GM18907 (cell line): ENCODE results near the gene NPAS2.

Experiments
- ATAC-seq: cut with Tn5 transposase; IDR thresholded peaks from one replicate; pipeline ENCODE4 v1.9.1; 2021; ENCODE audit warnings: mild to moderate bottlenecking, moderate library complexity; ENCODE audit not compliant: unreplicated experiment

The NPAS2 gene

GRCh38 chr2:101037161-101037755 lies 217.3 kb downstream of the NPAS2 start:
- ATAC-seq, result no peak

- ATAC-seq, result no peak
Observed at GRCh38 chr2:101038455-101039255, 218.7 kb downstream of the NPAS2 start.

GRCh38 chr2:101040072-101040471 lies 220.1 kb downstream of the NPAS2 start:
- no peak for ATAC-seq

- no peak for ATAC-seq
Observed at GRCh38 chr2:101040761-101041160, 220.8 kb downstream of the NPAS2 start.

- no peak for ATAC-seq
Observed at GRCh38 chr2:101041413-101041812, 221.5 kb downstream of the NPAS2 start.

- ATAC-seq, result no peak
Observed at GRCh38 chr2:101045330-101045729, 225.4 kb downstream of the NPAS2 start.
